ENCODE data around the gene LRTM2. TPM values are rescaled to one million over a fixed set of nuclear protein-coding genes. Genes with fewer than 3 reads are reported as not detected.

The LRTM2 gene
- total and polyA plus RNA-seq, 5 experiments from 2014 or later, result 0.13 TPM; not detected in 4

GRCh38 chr12:1857086-1857485, 36.7 kb downstream of the LRTM2 start:
- peak overlapping the region in 2 of 10 donors; percentile 11 to 70 for H3K27ac Mint-ChIP-seq
- H3K4me1 Mint-ChIP-seq, result peaks cover 0 to 2% (median 0%) of the 10 kb centered on the region in 4 donors
- peaks cover 0 to 7% (median 1%) of the 10 kb centered on the region in 5 donors for H3K27me3 Mint-ChIP-seq
- no peak for DNase-seq
- H3K36me3 Mint-ChIP-seq, result peaks cover 0 to 7% (median 4%) of the 10 kb centered on the region in 3 donors
- no peak overlapping the region for H3K4me3 Mint-ChIP-seq
- POLR2A ChIA-PET, result no interaction called here
- H3K9me3 Mint-ChIP-seq, result peaks cover 0 to 18% (median 0%) of the 10 kb centered on the region in 9 donors
- ATAC-seq, result no peak

- peaks cover 0 to 18% (median 0%) of the 10 kb centered on the region in 9 donors for H3K9me3 Mint-ChIP-seq
- H3K36me3 Mint-ChIP-seq, result peaks cover 0 to 7% (median 4%) of the 10 kb centered on the region in 3 donors
- no peak overlapping the region for H3K4me3 Mint-ChIP-seq
- peaks cover 0 to 2% (median 0%) of the 10 kb centered on the region in 4 donors for H3K4me1 Mint-ChIP-seq
- H3K27me3 Mint-ChIP-seq, result peaks cover 0 to 7% (median 1%) of the 10 kb centered on the region in 5 donors
- POLR2A ChIA-PET, result no interaction called here
- DNase-seq (no peak), ATAC-seq (no peak)
- H3K27ac Mint-ChIP-seq, result no peak overlapping the region
Measured at GRCh38 chr12:1857821-1858220, 37.5 kb downstream of the LRTM2 start.

GRCh38 chr12:1858456-1858855, 38.1 kb downstream of the LRTM2 start:
- Mint-ChIP-seq H3K4me3 (no peak overlapping the region), H3K27ac (peak overlapping the region in 1 of 10 donors; percentile 32), H3K27me3 (peaks cover 0 to 7% (median 1%) of the 10 kb centered on the region in 5 donors), H3K9me3 (peaks cover 0 to 18% (median 0%) of the 10 kb centered on the region in 9 donors), H3K4me1 (peaks cover 0 to 2% (median 0%) of the 10 kb centered on the region in 4 donors), H3K36me3 (peaks cover 0 to 7% (median 4%) of the 10 kb centered on the region in 3 donors)
- POLR2A ChIA-PET, result no interaction called here
- ATAC-seq (no peak), DNase-seq (no peak)

- DNase-seq (no peak), ATAC-seq (no peak)
- H3K4me3 Mint-ChIP-seq, result no peak overlapping the region
- H3K27me3 Mint-ChIP-seq, result peaks cover 0 to 8% (median 5%) of the 10 kb centered on the region in 5 donors
- H3K4me1 Mint-ChIP-seq, result peaks cover 0 to 2% (median 0%) of the 10 kb centered on the region in 4 donors
- peak overlapping the region in 1 of 10 donors; percentile 1 for H3K27ac Mint-ChIP-seq
- peaks cover 0 to 7% (median 4%) of the 10 kb centered on the region in 3 donors for H3K36me3 Mint-ChIP-seq
- peaks cover 0 to 18% (median 0%) of the 10 kb centered on the region in 9 donors for H3K9me3 Mint-ChIP-seq
- POLR2A ChIA-PET, result no interaction called here
Measured at GRCh38 chr12:1859643-1860042, 39.3 kb downstream of the LRTM2 start.

GRCh38 chr12:1862973-1863372, 42.6 kb downstream of the LRTM2 start:
- H3K36me3 Mint-ChIP-seq, result no peaks in the 10 kb centered on the region
- peaks cover 0 to 4% (median 0%) of the 10 kb centered on the region in 9 donors for H3K9me3 Mint-ChIP-seq
- ATAC-seq, result no peak
- no peak overlapping the region for H3K4me3 Mint-ChIP-seq
- POLR2A ChIA-PET, result no interaction called here
- DNase-seq, result no peak
- no peaks in the 10 kb centered on the region for H3K4me1 Mint-ChIP-seq
- no peak overlapping the region for H3K27ac Mint-ChIP-seq
- H3K27me3 Mint-ChIP-seq, result peaks cover 3 to 20% (median 13%) of the 10 kb centered on the region in 5 donors

DNA sequence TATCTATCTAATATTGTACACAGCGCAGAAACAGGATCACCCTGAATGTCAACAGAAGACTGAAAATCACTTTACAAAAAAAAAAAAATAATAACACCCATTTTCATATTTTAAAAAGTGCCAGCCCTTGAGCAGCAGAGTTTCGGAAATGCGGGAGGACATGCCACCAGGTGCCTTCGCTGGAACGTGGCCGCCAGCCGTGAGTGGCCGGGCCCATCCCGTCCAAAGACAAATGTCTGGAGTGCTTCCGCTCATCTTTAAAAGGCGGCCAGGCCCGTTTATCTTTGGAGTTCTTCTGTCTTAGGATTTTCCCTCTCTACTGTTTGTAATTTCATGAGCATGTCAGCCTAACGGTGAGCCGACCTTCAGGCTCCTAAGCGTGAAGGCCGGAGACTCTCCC, 43.5 kb downstream of the LRTM2 start:
- Mint-ChIP-seq H3K9me3 (peaks cover 0 to 6% (median 0%) of the 10 kb centered on the region in 9 donors), H3K36me3 (no peaks in the 10 kb centered on the region), H3K4me1 (no peaks in the 10 kb centered on the region), H3K27me3 (peaks cover 8 to 24% (median 17%) of the 10 kb centered on the region in 5 donors), H3K4me3 (no peak overlapping the region), H3K27ac (no peak overlapping the region)
- POLR2A ChIA-PET, result no interaction called here
- ATAC-seq, result no peak
- no peak for DNase-seq

- peaks cover 8 to 25% (median 20%) of the 10 kb centered on the region in 5 donors for H3K27me3 Mint-ChIP-seq
- peak overlapping the region in 1 of 10 donors; percentile 26 for H3K27ac Mint-ChIP-seq
- H3K36me3 Mint-ChIP-seq, result peaks cover 0 to 2% (median under 1%) of the 10 kb centered on the region in 3 donors
- POLR2A ChIA-PET, result no interaction called here
- ATAC-seq (no peak), DNase-seq (no peak)
- H3K4me3 Mint-ChIP-seq, result no peak overlapping the region
- H3K9me3 Mint-ChIP-seq, result peaks cover 0 to 6% (median 1%) of the 10 kb centered on the region in 9 donors
- no peaks in the 10 kb centered on the region for H3K4me1 Mint-ChIP-seq
Measured at GRCh38 chr12:1864456-1864855, 44.1 kb downstream of the LRTM2 start.

GRCh38 chr12:1864867-1865266, 44.5 kb downstream of the LRTM2 start:
- H3K4me1 Mint-ChIP-seq, result no peaks in the 10 kb centered on the region
- H3K27me3 Mint-ChIP-seq, result peaks cover 8 to 29% (median 24%) of the 10 kb centered on the region in 5 donors
- H3K36me3 Mint-ChIP-seq, result peaks cover 0 to 6% (median 3%) of the 10 kb centered on the region in 3 donors
- peak overlapping the region in 1 of 10 donors; percentile 26 for H3K27ac Mint-ChIP-seq
- H3K9me3 Mint-ChIP-seq, result peaks cover 0 to 6% (median 4%) of the 10 kb centered on the region in 9 donors
- POLR2A ChIA-PET, result no interaction called here
- no peak for DNase-seq
- ATAC-seq, result no peak
- no peak overlapping the region for H3K4me3 Mint-ChIP-seq

DNA sequence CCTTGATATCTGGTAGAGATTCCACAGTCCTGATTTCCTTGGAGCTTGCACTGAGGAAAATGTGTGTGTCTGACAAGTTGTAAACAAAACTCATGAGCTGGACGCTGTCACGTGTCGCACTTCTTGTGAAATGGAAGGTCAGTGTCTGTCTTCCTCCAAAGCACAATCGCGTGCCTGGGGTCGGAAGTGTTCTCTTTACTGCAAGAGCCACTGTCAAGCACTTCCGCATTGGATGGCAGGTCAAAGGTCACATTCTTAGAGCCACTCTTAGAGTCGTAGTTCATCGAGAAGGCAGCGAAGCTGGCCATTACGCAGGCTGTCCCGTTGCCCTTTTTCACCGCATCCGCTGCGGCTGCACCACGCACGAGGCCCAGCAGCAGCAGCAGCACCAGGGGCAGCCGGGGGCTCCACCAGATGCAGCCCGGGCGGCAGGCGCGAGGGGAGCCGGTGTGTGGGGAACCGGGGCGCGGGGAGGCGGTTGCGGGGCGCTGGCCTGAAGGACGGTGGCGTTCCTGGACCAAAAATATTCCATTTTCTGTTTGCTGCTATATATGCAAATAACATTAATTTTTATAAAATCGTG, 45.0 kb downstream of the LRTM2 start:
- no peak overlapping the region for H3K4me3 Mint-ChIP-seq
- peaks cover 0 to 6% (median 4%) of the 10 kb centered on the region in 9 donors for H3K9me3 Mint-ChIP-seq
- H3K36me3 Mint-ChIP-seq, result peaks cover 0 to 6% (median 3%) of the 10 kb centered on the region in 3 donors
- no peak overlapping the region for H3K27ac Mint-ChIP-seq
- peaks cover 8 to 34% (median 24%) of the 10 kb centered on the region in 5 donors for H3K27me3 Mint-ChIP-seq
- DNase-seq (no peak), ATAC-seq (no peak)
- no peaks in the 10 kb centered on the region for H3K4me1 Mint-ChIP-seq
- POLR2A ChIA-PET, result no interaction called here

DNA sequence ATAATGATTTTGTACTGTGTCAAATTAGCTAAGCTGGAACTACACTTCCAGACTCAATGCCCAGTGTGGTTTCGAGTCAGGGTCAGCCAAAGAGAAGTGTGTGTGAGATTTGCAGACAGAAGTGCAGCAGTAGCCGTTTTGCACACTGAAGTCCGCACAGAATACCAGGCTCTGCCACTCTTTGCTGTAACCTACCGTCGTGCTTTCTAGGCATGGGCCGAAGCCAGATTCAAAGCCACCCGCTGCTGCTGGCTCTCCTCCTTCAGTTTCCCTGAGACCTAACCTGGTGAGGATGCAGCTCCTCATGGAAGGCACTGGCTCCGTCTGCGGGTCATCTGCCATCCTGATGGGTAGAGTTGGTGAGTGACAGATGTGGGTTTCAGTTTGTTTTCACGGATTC, 48.8 kb downstream of the LRTM2 start:
- peaks cover 0 to 15% (median 4%) of the 10 kb centered on the region in 9 donors for H3K9me3 Mint-ChIP-seq
- no peak overlapping the region for H3K27ac Mint-ChIP-seq
- peaks cover 8 to 34% (median 22%) of the 10 kb centered on the region in 5 donors for H3K27me3 Mint-ChIP-seq
- peaks cover 0 to 6% (median 3%) of the 10 kb centered on the region in 3 donors for H3K36me3 Mint-ChIP-seq
- POLR2A ChIA-PET, result no interaction called here
- ATAC-seq, result no peak
- H3K4me3 Mint-ChIP-seq, result no peak overlapping the region
- H3K4me1 Mint-ChIP-seq, result peaks cover 0 to 5% (median 0%) of the 10 kb centered on the region in 4 donors
- no peak for DNase-seq

GRCh38 chr12:1870086-1870485, 49.7 kb downstream of the LRTM2 start:
- POLR2A ChIA-PET, result no interaction called here

DNA sequence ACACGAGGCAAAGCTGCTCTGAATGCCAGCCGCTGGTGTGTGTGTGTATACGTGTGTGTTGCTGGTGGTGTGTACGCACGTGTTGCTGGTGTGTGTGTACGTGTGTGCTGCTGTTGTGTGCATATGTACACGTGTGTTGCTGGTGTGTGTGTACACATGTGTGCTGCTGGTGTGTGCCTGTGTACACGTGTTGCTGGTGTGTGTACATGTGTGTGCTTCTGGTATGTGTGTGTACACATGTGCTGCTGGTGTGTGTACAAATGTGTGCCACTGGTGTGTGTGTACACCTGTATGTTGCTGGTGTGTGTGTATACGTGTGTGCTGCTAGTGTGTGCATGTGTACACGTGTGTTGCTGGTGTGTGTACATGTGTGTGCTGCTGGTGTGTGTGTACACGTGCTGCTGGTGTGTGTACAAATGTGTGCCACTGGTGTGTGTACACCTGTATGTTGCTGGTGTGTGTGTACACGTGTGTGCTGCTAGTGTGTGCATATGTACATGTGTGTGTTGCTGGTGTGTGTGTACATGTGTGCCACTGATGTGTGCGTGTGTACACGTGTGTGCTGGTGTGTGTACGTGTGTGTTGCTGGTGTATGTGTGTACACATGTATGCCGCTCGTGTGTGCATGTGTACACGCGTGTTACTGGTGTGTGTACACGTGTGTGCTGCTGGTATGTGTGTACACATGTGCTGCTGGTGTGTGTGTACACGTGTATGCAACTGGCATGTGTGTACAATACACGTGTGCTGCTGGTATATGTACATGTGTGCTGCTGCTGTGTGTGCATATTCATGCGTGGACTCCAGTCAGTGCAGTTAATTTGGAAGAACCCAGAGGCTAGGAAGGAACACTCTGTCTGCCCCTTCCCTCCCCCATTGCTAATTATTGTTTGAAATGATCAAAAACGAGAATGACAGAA, 50.9 kb downstream of the LRTM2 start:
- no peak for DNase-seq
- Mint-ChIP-seq H3K4me1 (peaks cover 0 to 5% (median 0%) of the 10 kb centered on the region in 4 donors), H3K9me3 (peaks cover 0 to 15% (median 4%) of the 10 kb centered on the region in 9 donors), H3K27ac (peak overlapping the region in 1 of 10 donors; percentile 28), H3K27me3 (peaks cover 10 to 37% (median 11%) of the 10 kb centered on the region in 5 donors), H3K4me3 (no peak overlapping the region), H3K36me3 (peaks cover 0 to 6% (median 3%) of the 10 kb centered on the region in 3 donors)
- POLR2A ChIA-PET, result no interaction called here
- no peak for ATAC-seq

More at GRCh38 chr12:1870086-1870485, 49.7 kb downstream of the LRTM2 start:
- peaks cover 0 to 5% (median 0%) of the 10 kb centered on the region in 4 donors for H3K4me1 Mint-ChIP-seq
- ATAC-seq, result no peak
- H3K27ac Mint-ChIP-seq, result no peak overlapping the region
- DNase-seq, result no peak
- H3K27me3 Mint-ChIP-seq, result peaks cover 8 to 34% (median 17%) of the 10 kb centered on the region in 5 donors
- H3K36me3 Mint-ChIP-seq, result peaks cover 0 to 6% (median 3%) of the 10 kb centered on the region in 3 donors
- peaks cover 0 to 15% (median 4%) of the 10 kb centered on the region in 9 donors for H3K9me3 Mint-ChIP-seq
- H3K4me3 Mint-ChIP-seq, result no peak overlapping the region

All from naive thymus-derived CD8-positive, alpha-beta T cell (primary cell).